Astrocyte (in vitro differentiated cells and primary cell): ENCODE measurements around the gene GOSR2. TPM values are rescaled to one million over a fixed set of nuclear protein-coding genes. Genes with fewer than 3 reads are reported as not detected.

Source experiments
- DNase-seq: peaks from one replicate; pipeline ENCODE4 v3.0.0-alpha.2; 2010; ENCODE audit warnings: low read depth
- FAIRE-seq: peaks from 2 replicates; lab custom pipeline; 2011; peaks lifted over from hg19 to GRCh38; lab: Jason Lieb, UNC
- H2AFZ ChIP-seq: 2 replicates; pipeline ENCODE4 v1.6.0; 2012; ENCODE audit warnings: low read depth, low read length, inconsistent platforms
- H3K27ac ChIP-seq: 2 replicates; pipeline ENCODE4 v1.5.1; 2011; ENCODE audit warnings: low read depth, low read length, inconsistent platforms
- H3K27me3 ChIP-seq: 2 replicates; pipeline ENCODE4 v1.6.0; 2011; ENCODE audit warnings: low read length, inconsistent platforms; ENCODE audit not compliant: insufficient read depth
- H3K36me3 ChIP-seq: 2 replicates; pipeline ENCODE4 v1.5.1; 2011; ENCODE audit warnings: low read length, inconsistent platforms; ENCODE audit not compliant: insufficient read depth
- H3K4me1 ChIP-seq: 2 replicates; pipeline ENCODE4 v1.5.1; 2011; ENCODE audit warnings: low read length, inconsistent platforms; ENCODE audit not compliant: insufficient read depth
- H3K4me2 ChIP-seq: 2 replicates; pipeline ENCODE4 v1.6.0; 2012; ENCODE audit warnings: low read length, inconsistent platforms
- H3K4me3 ChIP-seq: 2 replicates; pipeline ENCODE4 v1.5.1; 2011; ENCODE audit warnings: low read depth, mild to moderate bottlenecking, low read length, inconsistent platforms; ENCODE audit not compliant: insufficient read depth
- H3K79me2 ChIP-seq: 2 replicates; pipeline ENCODE4 v1.6.0; 2012; ENCODE audit warnings: mild to moderate bottlenecking, low read length, inconsistent platforms; ENCODE audit not compliant: insufficient read depth
- H3K9ac ChIP-seq: 2 replicates; pipeline ENCODE4 v1.6.0; 2012; ENCODE audit warnings: mild to moderate bottlenecking, low read length, inconsistent platforms
- H3K9me3 ChIP-seq: 2 replicates; pipeline ENCODE4 v1.5.1; 2012; ENCODE audit warnings: low read depth, mild to moderate bottlenecking, low read length, inconsistent platforms; ENCODE audit not compliant: insufficient read depth
- H4K20me1 ChIP-seq: 2 replicates; pipeline ENCODE4 v1.6.0; 2012; ENCODE audit warnings: low read length, inconsistent platforms; ENCODE audit not compliant: insufficient read depth
- H3K27ac Mint-ChIP-seq: one replicate; pipeline ENCODE4 v1.8.0; 2021; ENCODE audit warnings: mild to moderate bottlenecking, mixed read lengths; ENCODE audit not compliant: unreplicated experiment
- H3K27me3 Mint-ChIP-seq: one replicate; pipeline ENCODE4 v1.8.0; 2021; ENCODE audit warnings: low read depth, mixed read lengths; ENCODE audit not compliant: unreplicated experiment
- H3K36me3 Mint-ChIP-seq: one replicate; pipeline ENCODE4 v1.8.0; 2021; ENCODE audit warnings: low read depth, mixed read lengths; ENCODE audit not compliant: unreplicated experiment
- H3K4me1 Mint-ChIP-seq: one replicate; pipeline ENCODE4 v1.8.0; 2021; ENCODE audit warnings: low read depth, mixed read lengths; ENCODE audit not compliant: unreplicated experiment
- H3K4me3 Mint-ChIP-seq: one replicate; pipeline ENCODE4 v1.8.0; 2021; ENCODE audit warnings: mild to moderate bottlenecking, moderate library complexity, mixed read lengths; ENCODE audit not compliant: unreplicated experiment
- H3K9me3 Mint-ChIP-seq: one replicate; pipeline ENCODE4 v1.8.0; 2021; ENCODE audit warnings: mild to moderate bottlenecking, mixed read lengths; ENCODE audit not compliant: unreplicated experiment
- CTCF ChIP-seq: IDR thresholded peaks from 2 replicates; pipeline ENCODE4 v1.5.1; 2011; ENCODE audit warnings: low read depth, mild to moderate bottlenecking, inconsistent platforms, low read length, moderate library complexity; ENCODE audit not compliant: insufficient read depth
- EZH2 ChIP-seq: IDR thresholded peaks from 2 replicates; pipeline ENCODE4 v1.6.1; 2012; ENCODE audit warnings: mild to moderate bottlenecking, low read length, inconsistent platforms; ENCODE audit not compliant: insufficient read depth
- total RNA-seq: library from RNA; stranded (reverse); gene quantifications from 2 replicates; pipeline ENCODE4 v1.2.1, GENCODE V29; 2021

GOSR2 gene
- total RNA-seq, 1 donor from 2014 or later = 67.0 TPM

GRCh38 chr17:46950342-46950996 is 27.5 kb downstream of the GOSR2 start:
- Mint-ChIP-seq H3K27ac (peak overlapping the region; percentile 26), H3K36me3 (peaks cover 6% of the 10 kb centered on the region), H3K4me3 (no peak overlapping the region), H3K4me1 (peaks cover 7% of the 10 kb centered on the region), H3K27me3 (peaks cover 12% of the 10 kb centered on the region), H3K9me3 (no peaks in the 10 kb centered on the region)
- H3K79me2 ChIP-seq = no peaks in the 10 kb centered on the region
- no peaks in the 10 kb centered on the region for H3K36me3 ChIP-seq
- no peak overlapping the region for H3K9ac ChIP-seq
- FAIRE-seq = no peak
- H3K4me2 ChIP-seq = no peak overlapping the region
- H3K27me3 ChIP-seq = peaks cover 22% of the 10 kb centered on the region
- H3K9me3 ChIP-seq = no peaks in the 10 kb centered on the region
- H4K20me1 ChIP-seq = no peaks in the 10 kb centered on the region
- H3K4me1 ChIP-seq = no peaks in the 10 kb centered on the region
- H2AFZ ChIP-seq = no peak overlapping the region
- no peak for DNase-seq
- H3K4me3 ChIP-seq = no peak overlapping the region
- H3K27ac ChIP-seq = no peak overlapping the region
- TF ChIP-seq EZH2 = no peak
- no peak for TF ChIP-seq CTCF

GRCh38 chr17:46950997-46951621 is 28.1 kb downstream of the GOSR2 start:
- Histone ChIP-seq H3K79me2 (no peaks in the 10 kb centered on the region), H3K9ac (no peak overlapping the region), H2AFZ (no peak overlapping the region), H3K27ac (no peak overlapping the region), H4K20me1 (no peaks in the 10 kb centered on the region), H3K9me3 (no peaks in the 10 kb centered on the region), H3K4me1 (no peaks in the 10 kb centered on the region), H3K4me3 (no peak overlapping the region), H3K4me2 (no peak overlapping the region), H3K36me3 (no peaks in the 10 kb centered on the region), H3K27me3 (peaks cover 26% of the 10 kb centered on the region)
- Mint-ChIP-seq H3K4me3 (no peak overlapping the region), H3K36me3 (peaks cover 10% of the 10 kb centered on the region), H3K4me1 (peaks cover 6% of the 10 kb centered on the region), H3K27me3 (peaks cover 12% of the 10 kb centered on the region), H3K9me3 (no peaks in the 10 kb centered on the region), H3K27ac (peak overlapping the region; percentile 26)
- no peak for DNase-seq
- TF ChIP-seq CTCF (no peak), EZH2 (no peak)
- no peak for FAIRE-seq

GRCh38 chr17:46951706-46952105 is 28.7 kb downstream of the GOSR2 start:
- H3K4me1 ChIP-seq = no peaks in the 10 kb centered on the region
- no peak overlapping the region for H2AFZ ChIP-seq
- DNase-seq (no peak), FAIRE-seq (no peak)
- no peaks in the 10 kb centered on the region for H3K9me3 ChIP-seq
- Mint-ChIP-seq H3K4me3 (no peak overlapping the region), H3K27ac (peak overlapping the region; percentile 26), H3K9me3 (no peaks in the 10 kb centered on the region), H3K4me1 (peaks cover 6% of the 10 kb centered on the region), H3K27me3 (peaks cover 12% of the 10 kb centered on the region), H3K36me3 (peaks cover 10% of the 10 kb centered on the region)
- no peak overlapping the region for H3K27ac ChIP-seq
- no peaks in the 10 kb centered on the region for H3K36me3 ChIP-seq
- H3K27me3 ChIP-seq = peaks cover 26% of the 10 kb centered on the region
- H3K9ac ChIP-seq = no peak overlapping the region
- H4K20me1 ChIP-seq = no peaks in the 10 kb centered on the region
- TF ChIP-seq CTCF = no peak
- no peak for TF ChIP-seq EZH2
- H3K4me2 ChIP-seq = no peak overlapping the region
- H3K4me3 ChIP-seq = no peak overlapping the region
- no peaks in the 10 kb centered on the region for H3K79me2 ChIP-seq
